Measurements from ENCODE around the gene PDE11A. TPM values are rescaled to one million over a fixed set of nuclear protein-coding genes. Genes with fewer than 3 reads are reported as not detected.

Gene PDE11A
- total and polyA plus RNA-seq, 4 donors, result 1.0 to 5.9 (median 1.7) TPM

DNA sequence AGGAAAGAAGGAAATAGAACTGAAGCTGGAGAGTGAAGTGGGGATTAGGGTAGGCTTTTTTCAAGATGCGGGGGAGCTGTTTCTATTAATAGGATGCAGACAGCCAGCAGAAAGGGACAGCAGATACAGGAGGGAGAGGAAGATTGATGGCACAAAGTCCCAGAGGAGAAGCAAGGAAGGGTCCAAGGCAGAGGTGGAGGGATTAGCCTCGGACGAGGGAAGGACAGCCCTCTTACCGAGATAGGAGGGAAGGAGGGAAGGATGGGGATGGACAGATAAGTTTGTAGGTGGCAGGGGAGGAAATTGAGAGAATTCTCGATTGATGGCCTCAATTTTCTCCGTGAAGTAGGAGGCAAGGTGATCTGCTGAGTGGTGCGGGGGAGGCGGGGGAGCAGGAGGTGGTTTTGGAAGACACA, 362.6 kb downstream of the PDE11A start:
- H3K9me3 ChIP-seq (ENCODE audit: control insufficient read depth in 4 of 4, low read length in 3 of 4), result no peaks in the 10 kb centered on the region
- no peak for TF ChIP-seq FOXA1 (IDR thresholded peaks at IDR 0.05)
- TF ChIP-seq, protein P1, sequence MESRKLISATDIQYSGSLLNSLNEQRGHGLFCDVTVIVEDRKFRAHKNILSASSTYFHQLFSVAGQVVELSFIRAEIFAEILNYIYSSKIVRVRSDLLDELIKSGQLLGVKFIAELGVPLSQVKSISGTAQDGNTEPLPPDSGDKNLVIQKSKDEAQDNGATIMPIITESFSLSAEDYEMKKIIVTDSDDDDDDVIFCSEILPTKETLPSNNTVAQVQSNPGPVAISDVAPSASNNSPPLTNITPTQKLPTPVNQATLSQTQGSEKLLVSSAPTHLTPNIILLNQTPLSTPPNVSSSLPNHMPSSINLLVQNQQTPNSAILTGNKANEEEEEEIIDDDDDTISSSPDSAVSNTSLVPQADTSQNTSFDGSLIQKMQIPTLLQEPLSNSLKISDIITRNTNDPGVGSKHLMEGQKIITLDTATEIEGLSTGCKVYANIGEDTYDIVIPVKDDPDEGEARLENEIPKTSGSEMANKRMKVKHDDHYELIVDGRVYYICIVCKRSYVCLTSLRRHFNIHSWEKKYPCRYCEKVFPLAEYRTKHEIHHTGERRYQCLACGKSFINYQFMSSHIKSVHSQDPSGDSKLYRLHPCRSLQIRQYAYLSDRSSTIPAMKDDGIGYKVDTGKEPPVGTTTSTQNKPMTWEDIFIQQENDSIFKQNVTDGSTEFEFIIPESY (IDR thresholded peaks at IDR 0.05), result no peak
- no peaks in the 10 kb centered on the region for H3K27me3 ChIP-seq (ENCODE audit: control insufficient read depth in 4 of 4, insufficient read depth in 4 of 4, low read length in 3 of 4)
- DNase-seq (ENCODE audit: low spot score), result no peak
- 88% methylated on average over 8 of the region's 8 CpGs for WGBS
- no peak overlapping the region for H3K27ac ChIP-seq (ENCODE audit: low read depth in 1 of 2, low read length in 2 of 2)
- no peaks in the 10 kb centered on the region for H3K36me3 ChIP-seq (ENCODE audit: control insufficient read depth in 4 of 4, insufficient read depth in 3 of 4, low read depth in 1 of 4, low read length in 3 of 4)
- H3K4me3 ChIP-seq (ENCODE audit: low read depth in 1 of 3, low read length in 3 of 3), result no peak overlapping the region
- H3K4me1 ChIP-seq (ENCODE audit: control insufficient read depth in 4 of 4, insufficient read depth in 4 of 4, low read length in 3 of 4), result no peaks in the 10 kb centered on the region
- no peak overlapping the region for H3K9ac ChIP-seq (ENCODE audit: low read depth in 1 of 2, low read length in 2 of 2)

DNA sequence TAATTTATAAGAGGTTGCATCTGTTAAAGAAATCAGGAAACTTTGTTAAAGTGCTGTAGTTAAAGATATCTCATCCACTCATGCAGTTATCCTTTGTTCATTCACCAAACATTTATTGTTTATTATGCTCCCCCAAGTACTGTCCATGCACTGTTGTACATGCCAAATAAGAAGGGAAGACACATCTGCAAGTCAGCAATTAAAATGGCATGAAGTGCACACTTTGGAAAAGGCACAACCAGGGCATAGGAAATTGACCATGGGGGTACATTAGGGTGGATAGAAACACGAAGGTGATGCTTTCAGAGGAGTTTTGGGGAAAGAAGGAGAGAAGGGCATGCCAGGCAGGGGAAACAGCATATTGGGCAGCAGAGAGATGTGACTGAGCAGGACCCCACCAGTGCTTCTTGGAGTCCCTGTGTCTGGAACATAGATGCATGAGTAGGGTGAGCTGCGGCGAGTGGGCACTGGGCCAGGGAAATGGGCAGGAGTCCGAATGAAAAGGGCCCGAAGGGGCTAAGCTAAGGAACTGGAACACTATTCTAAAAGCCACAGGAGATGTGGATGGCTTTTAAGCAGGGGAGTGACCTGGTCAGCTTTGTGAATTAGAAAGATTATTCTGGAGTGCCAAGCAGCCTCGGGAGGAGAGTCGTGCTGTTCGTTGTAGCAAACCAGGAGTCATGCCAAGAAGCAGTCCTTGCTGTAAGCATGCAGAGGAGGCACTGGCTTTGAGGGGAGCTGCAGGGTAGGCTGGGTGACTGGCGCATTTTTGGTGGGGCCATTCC, 363.7 kb downstream of the PDE11A start:
- DNase-seq (ENCODE audit: low spot score), result no peak

DNA sequence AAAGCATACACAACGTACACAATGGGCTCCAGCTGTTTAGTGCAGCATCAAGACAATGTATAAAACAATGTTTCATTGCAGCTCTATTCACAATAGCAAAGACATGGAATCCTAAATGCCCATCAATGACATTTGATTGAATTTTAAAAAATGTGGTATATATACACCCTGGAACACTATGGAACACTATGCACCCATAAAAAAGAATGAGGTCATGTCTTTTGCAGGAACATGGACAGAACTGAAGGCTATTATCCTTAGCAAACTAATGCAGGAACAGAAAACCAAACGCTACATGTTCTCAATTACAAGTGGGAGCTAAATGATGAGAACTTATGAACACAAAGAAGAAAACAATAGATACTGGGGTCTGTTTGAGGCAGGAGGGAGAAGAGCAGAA, 364.5 kb downstream of the PDE11A start:
- no peaks in the 10 kb centered on the region for H3K36me3 ChIP-seq (ENCODE audit: control insufficient read depth in 4 of 4, insufficient read depth in 3 of 4, low read depth in 1 of 4, low read length in 3 of 4)
- DNase-seq (ENCODE audit: low spot score), result no peak
- H3K27ac ChIP-seq (ENCODE audit: low read depth in 1 of 2, low read length in 2 of 2), result no peak overlapping the region
- TF ChIP-seq, protein P2, sequence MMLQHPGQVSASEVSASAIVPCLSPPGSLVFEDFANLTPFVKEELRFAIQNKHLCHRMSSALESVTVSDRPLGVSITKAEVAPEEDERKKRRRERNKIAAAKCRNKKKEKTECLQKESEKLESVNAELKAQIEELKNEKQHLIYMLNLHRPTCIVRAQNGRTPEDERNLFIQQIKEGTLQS (IDR thresholded peaks at IDR 0.05), result no peak
- no peak for TF ChIP-seq TAF1 (conservative IDR thresholded peaks at IDR 0.05)
- TF ChIP-seq FOXA2 (IDR thresholded peaks at IDR 0.05), result no peak
- TF ChIP-seq RAD21 (IDR thresholded peaks at IDR 0.05), result no peak
- TF ChIP-seq SP1 (IDR thresholded peaks at IDR 0.05), result no peak
- no peak for TF ChIP-seq FOXA1 (IDR thresholded peaks at IDR 0.05)
- TF ChIP-seq EGR1 (IDR thresholded peaks at IDR 0.05; ENCODE audit: low read depth in 2 of 2), result no peak
- TF ChIP-seq GABPA (IDR thresholded peaks at IDR 0.05 in 1 of 2, conservative IDR thresholded peaks at IDR 0.05 in 1 of 2), result no peak
- H3K9ac ChIP-seq (ENCODE audit: low read depth in 1 of 2, low read length in 2 of 2), result no peak overlapping the region
- H3K27me3 ChIP-seq (ENCODE audit: control insufficient read depth in 4 of 4, insufficient read depth in 4 of 4, low read length in 3 of 4), result no peaks in the 10 kb centered on the region
- H3K4me1 ChIP-seq (ENCODE audit: control insufficient read depth in 4 of 4, insufficient read depth in 4 of 4, low read length in 3 of 4), result no peaks in the 10 kb centered on the region
- no peak overlapping the region for H3K4me3 ChIP-seq (ENCODE audit: low read depth in 1 of 3, low read length in 3 of 3)
- no peaks in the 10 kb centered on the region for H3K9me3 ChIP-seq (ENCODE audit: control insufficient read depth in 4 of 4, low read length in 3 of 4)
- WGBS, result 98% methylated on average over 2 of the region's 2 CpGs

More for the DNA sequence above, 363.7 kb downstream of the PDE11A start:
- TF ChIP-seq, protein P3, sequence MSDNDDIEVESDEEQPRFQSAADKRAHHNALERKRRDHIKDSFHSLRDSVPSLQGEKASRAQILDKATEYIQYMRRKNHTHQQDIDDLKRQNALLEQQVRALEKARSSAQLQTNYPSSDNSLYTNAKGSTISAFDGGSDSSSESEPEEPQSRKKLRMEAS (IDR thresholded peaks at IDR 0.05), result no peak
- no peak for TF ChIP-seq HNF4G (IDR thresholded peaks at IDR 0.05)
- H3K4me3 ChIP-seq (ENCODE audit: low read depth in 1 of 3, low read length in 3 of 3), result no peak overlapping the region
- no peaks in the 10 kb centered on the region for H3K36me3 ChIP-seq (ENCODE audit: control insufficient read depth in 4 of 4, insufficient read depth in 3 of 4, low read depth in 1 of 4, low read length in 3 of 4)
- H3K4me1 ChIP-seq (ENCODE audit: control insufficient read depth in 4 of 4, insufficient read depth in 4 of 4, low read length in 3 of 4), result no peaks in the 10 kb centered on the region
- H3K27me3 ChIP-seq (ENCODE audit: control insufficient read depth in 4 of 4, insufficient read depth in 4 of 4, low read length in 3 of 4), result no peaks in the 10 kb centered on the region
- no peak overlapping the region for H3K9ac ChIP-seq (ENCODE audit: low read depth in 1 of 2, low read length in 2 of 2)
- H3K27ac ChIP-seq (ENCODE audit: low read depth in 1 of 2, low read length in 2 of 2), result no peak overlapping the region
- no peaks in the 10 kb centered on the region for H3K9me3 ChIP-seq (ENCODE audit: control insufficient read depth in 4 of 4, low read length in 3 of 4)
- 90% methylated on average over 9 of the region's 9 CpGs for WGBS
